ENCODE data around the gene SERPINH1. TPM values are rescaled to one million over a fixed set of nuclear protein-coding genes. Genes with fewer than 3 reads are reported as not detected.
A peak's percentile ranks its signal among the peaks of the same experiment; 100 is the strongest.

The SERPINH1 gene
- total and polyA plus RNA-seq, 7 experiments from 2014 or later, result 2.9 to 19.9 (median 7.8) TPM

- ATAC-seq (no peak), DNase-seq (no peak)
- ChIA-PET POLR2A (no interaction called here), CTCF (interaction anchor here (0.9 to 1.4 kb wide), 2 partner anchors 19 to 35 kb away, joined by 3 to 6 read pairs; no protein-coding TSS in a partner anchor)
- H3K36me3 ChIP-seq (ENCODE audit: control insufficient read depth in 2 of 3, insufficient read depth in 3 of 3, low read length in 3 of 3), result peaks cover 0 to 58% (median 8%) of the 10 kb centered on the region in 3 experiments
- Mint-ChIP-seq H3K36me3 (peaks cover 0 to 10% (median 8%) of the 10 kb centered on the region in 5 donors), H3K27me3 (no peaks in the 10 kb centered on the region), H3K27ac (no peak overlapping the region), H3K9me3 (no peaks in the 10 kb centered on the region), H3K4me1 (peaks cover 9 to 30% (median 15%) of the 10 kb centered on the region in 7 donors), H3K4me3 (no peak overlapping the region)
- no peak overlapping the region for H3K4me3 ChIP-seq (ENCODE audit: low read length)
- H3K4me1 ChIP-seq (ENCODE audit: control insufficient read depth in 2 of 2, insufficient read depth in 2 of 2, low read length in 2 of 2), result peaks cover 6 to 10% of the 10 kb centered on the region in 2 donors
- no peaks in the 10 kb centered on the region for H3K9me3 ChIP-seq (ENCODE audit: control insufficient read depth in 2 of 3, low read length in 3 of 3)
- intact Hi-C loops (cut with micrococcal nuclease), result loop anchor here in 1 of 2 donors (10.0 kb wide), 2 partner anchors 247 to 1173 kb away; partner anchors contain the start of genes PGM2L1 and UVRAG
- no peak overlapping the region for H3K27ac ChIP-seq (ENCODE audit: low read depth, low read length)
- H3K27me3 ChIP-seq (ENCODE audit: control insufficient read depth in 2 of 2, insufficient read depth in 2 of 2, low read length in 2 of 2), result no peaks in the 10 kb centered on the region
These were observed 5.9 kb downstream of the SERPINH1 start for GRCh38 chr11:75567971-75568370.

- DNase-seq (no peak), ATAC-seq (no peak)
- no peak overlapping the region for H3K27ac Mint-ChIP-seq
- H3K4me3 ChIP-seq (ENCODE audit: low read length), result no peak overlapping the region
- ChIA-PET CTCF (interaction anchor here (0.9 to 1.4 kb wide), 2 partner anchors 20 to 36 kb away, joined by 3 to 6 read pairs; no protein-coding TSS in a partner anchor), POLR2A (no interaction called here)
- H3K9me3 ChIP-seq (ENCODE audit: control insufficient read depth in 2 of 3, low read length in 3 of 3), result no peaks in the 10 kb centered on the region
- no peaks in the 10 kb centered on the region for H3K9me3 Mint-ChIP-seq
- no peaks in the 10 kb centered on the region for H3K27me3 ChIP-seq (ENCODE audit: control insufficient read depth in 2 of 2, insufficient read depth in 2 of 2, low read length in 2 of 2)
- H3K4me3 Mint-ChIP-seq, result peak overlapping the region in 1 of 10 donors; percentile 29
- H3K27me3 Mint-ChIP-seq, result no peaks in the 10 kb centered on the region
- H3K36me3 Mint-ChIP-seq, result peaks cover 0 to 10% (median 8%) of the 10 kb centered on the region in 5 donors
- peaks cover 0 to 63% (median 8%) of the 10 kb centered on the region in 3 experiments for H3K36me3 ChIP-seq (ENCODE audit: control insufficient read depth in 2 of 3, insufficient read depth in 3 of 3, low read length in 3 of 3)
- no peak overlapping the region for H3K27ac ChIP-seq (ENCODE audit: low read depth, low read length)
- peaks cover 0 to 2% of the 10 kb centered on the region in 2 donors for H3K4me1 ChIP-seq (ENCODE audit: control insufficient read depth in 2 of 2, insufficient read depth in 2 of 2, low read length in 2 of 2)
- intact Hi-C loops (cut with micrococcal nuclease), result loop anchor here in 1 of 2 donors (10.0 kb wide), 2 partner anchors 246 to 1174 kb away; partner anchors contain the start of genes PGM2L1 and UVRAG
- peaks cover 2 to 22% (median 7%) of the 10 kb centered on the region in 7 donors for H3K4me1 Mint-ChIP-seq
These were observed 6.7 kb downstream of the SERPINH1 start for GRCh38 chr11:75568616-75569219.

- no peaks in the 10 kb centered on the region for H3K9me3 ChIP-seq (ENCODE audit: control insufficient read depth in 2 of 3, low read length in 3 of 3)
- ATAC-seq (no peak), DNase-seq (no peak)
- no peak overlapping the region for H3K27ac ChIP-seq (ENCODE audit: low read depth, low read length)
- ChIA-PET CTCF (interaction anchor here (0.6 to 1.3 kb wide), 2 partner anchors 12 to 52 kb away, joined by 4 to 6 read pairs; no protein-coding TSS in a partner anchor), POLR2A (no interaction called here)
- Mint-ChIP-seq H3K27ac (peak overlapping the region in 2 of 9 donors; percentile 54 to 91), H3K4me3 (no peak overlapping the region), H3K36me3 (peaks cover 0 to 10% (median 8%) of the 10 kb centered on the region in 5 donors), H3K4me1 (peaks cover 0 to 5% (median 2%) of the 10 kb centered on the region in 7 donors), H3K27me3 (no peaks in the 10 kb centered on the region), H3K9me3 (no peaks in the 10 kb centered on the region)
- peaks cover 0 to 63% (median 8%) of the 10 kb centered on the region in 3 experiments for H3K36me3 ChIP-seq (ENCODE audit: control insufficient read depth in 2 of 3, insufficient read depth in 3 of 3, low read length in 3 of 3)
- no peaks in the 10 kb centered on the region for H3K27me3 ChIP-seq (ENCODE audit: control insufficient read depth in 2 of 2, insufficient read depth in 2 of 2, low read length in 2 of 2)
- intact Hi-C loops (cut with micrococcal nuclease), result no loop called here
- H3K4me1 ChIP-seq (ENCODE audit: control insufficient read depth in 2 of 2, insufficient read depth in 2 of 2, low read length in 2 of 2), result no peaks in the 10 kb centered on the region
- H3K4me3 ChIP-seq (ENCODE audit: low read length), result no peak overlapping the region
These were observed 8.6 kb downstream of the SERPINH1 start for GRCh38 chr11:75570559-75571139.

GRCh38 chr11:75571625-75572024 is 9.6 kb downstream of the SERPINH1 start:
- ChIA-PET POLR2A (no interaction called here), CTCF (no interaction called here)
- Histone ChIP-seq H3K4me3 (ENCODE audit: low read length) (no peak overlapping the region), H3K27ac (ENCODE audit: low read depth, low read length) (no peak overlapping the region), H3K27me3 (ENCODE audit: control insufficient read depth in 2 of 2, insufficient read depth in 2 of 2, low read length in 2 of 2) (no peaks in the 10 kb centered on the region), H3K36me3 (ENCODE audit: control insufficient read depth in 2 of 3, insufficient read depth in 3 of 3, low read length in 3 of 3) (peaks cover 0 to 62% (median 8%) of the 10 kb centered on the region in 3 experiments), H3K4me1 (ENCODE audit: control insufficient read depth in 2 of 2, insufficient read depth in 2 of 2, low read length in 2 of 2) (no peaks in the 10 kb centered on the region), H3K9me3 (ENCODE audit: control insufficient read depth in 2 of 3, low read length in 3 of 3) (no peaks in the 10 kb centered on the region)
- Mint-ChIP-seq H3K27me3 (peaks cover 0 to 3% (median 0%) of the 10 kb centered on the region in 5 donors), H3K27ac (peak overlapping the region in 2 of 9 donors; percentile 5 to 25), H3K4me3 (no peak overlapping the region), H3K4me1 (peaks cover 0 to 10% (median 0%) of the 10 kb centered on the region in 7 donors), H3K36me3 (peaks cover 0 to 10% (median 8%) of the 10 kb centered on the region in 5 donors), H3K9me3 (no peaks in the 10 kb centered on the region)
- intact Hi-C loops (cut with micrococcal nuclease), result no loop called here
- ATAC-seq (no peak), DNase-seq (no peak)

GRCh38 chr11:75572744-75573143 is 10.7 kb downstream of the SERPINH1 start:
- H3K36me3 Mint-ChIP-seq, result peaks cover 0 to 10% (median 7%) of the 10 kb centered on the region in 5 donors
- intact Hi-C loops (cut with micrococcal nuclease), result no loop called here

GRCh38 chr11:75574698-75575602 is 12.9 kb downstream of the SERPINH1 start:
- no peak for ATAC-seq
- CTCF ChIA-PET, result interaction anchor here (0.6 to 1.1 kb wide), 3 partner anchors 13 to 130 kb away, joined by 3 to 8 read pairs (median 4); partner anchors contain the start of gene SERPINH1

More at GRCh38 chr11:75572744-75573143, 10.7 kb downstream of the SERPINH1 start:
- POLR2A ChIA-PET, result no interaction called here
- Histone ChIP-seq H3K9me3 (ENCODE audit: control insufficient read depth in 2 of 3, low read length in 3 of 3) (no peaks in the 10 kb centered on the region), H3K4me3 (ENCODE audit: low read length) (no peak overlapping the region), H3K27me3 (ENCODE audit: control insufficient read depth in 2 of 2, insufficient read depth in 2 of 2, low read length in 2 of 2) (no peaks in the 10 kb centered on the region), H3K36me3 (ENCODE audit: control insufficient read depth in 2 of 3, insufficient read depth in 3 of 3, low read length in 3 of 3) (peaks cover 0 to 53% (median 8%) of the 10 kb centered on the region in 3 experiments), H3K4me1 (ENCODE audit: control insufficient read depth in 2 of 2, insufficient read depth in 2 of 2, low read length in 2 of 2) (no peaks in the 10 kb centered on the region), H3K27ac (ENCODE audit: low read depth, low read length) (no peak overlapping the region)
- no peak overlapping the region for H3K4me3 Mint-ChIP-seq
- peak overlapping the region in 1 of 9 donors; percentile 4 for H3K27ac Mint-ChIP-seq
- H3K27me3 Mint-ChIP-seq, result peaks cover 0 to 3% (median 0%) of the 10 kb centered on the region in 5 donors
- CTCF ChIA-PET, result interaction anchor here (1.3 kb wide), 1 partner anchor 10 kb away, joined by 3 read pairs; no protein-coding TSS in a partner anchor
- no peak for DNase-seq
- peaks cover 0 to 12% (median 0%) of the 10 kb centered on the region in 7 donors for H3K4me1 Mint-ChIP-seq
- H3K9me3 Mint-ChIP-seq, result no peaks in the 10 kb centered on the region
- no peak for ATAC-seq

More at GRCh38 chr11:75574698-75575602, 12.9 kb downstream of the SERPINH1 start:
- Mint-ChIP-seq H3K36me3 (peaks cover 0 to 5% (median 0%) of the 10 kb centered on the region in 5 donors), H3K9me3 (no peaks in the 10 kb centered on the region), H3K27ac (no peak overlapping the region), H3K27me3 (peaks cover 0 to 8% (median under 1%) of the 10 kb centered on the region in 5 donors), H3K4me1 (peaks cover 0 to 12% (median 0%) of the 10 kb centered on the region in 7 donors), H3K4me3 (no peak overlapping the region)
- no peak for DNase-seq
- Histone ChIP-seq H3K36me3 (ENCODE audit: control insufficient read depth in 2 of 3, insufficient read depth in 3 of 3, low read length in 3 of 3) (peaks cover 0 to 34% (median 2%) of the 10 kb centered on the region in 3 experiments), H3K4me3 (ENCODE audit: low read length) (no peak overlapping the region), H3K27ac (ENCODE audit: low read depth, low read length) (no peak overlapping the region), H3K9me3 (ENCODE audit: control insufficient read depth in 2 of 3, low read length in 3 of 3) (no peaks in the 10 kb centered on the region), H3K4me1 (ENCODE audit: control insufficient read depth in 2 of 2, insufficient read depth in 2 of 2, low read length in 2 of 2) (no peaks in the 10 kb centered on the region), H3K27me3 (ENCODE audit: control insufficient read depth in 2 of 2, insufficient read depth in 2 of 2, low read length in 2 of 2) (no peaks in the 10 kb centered on the region)
- intact Hi-C loops (cut with micrococcal nuclease), result no loop called here
- POLR2A ChIA-PET, result interaction anchor here (1.3 kb wide), 1 partner anchor 13 kb away, joined by 4 read pairs; the partner anchor contains the start of gene SERPINH1

All from naive thymus-derived CD4-positive, alpha-beta T cell (primary cell).